ENCODE results near the gene BBOF1. TPM values are rescaled to one million over a fixed set of nuclear protein-coding genes. Genes with fewer than 3 reads are reported as not detected.
A peak's percentile ranks its signal among the peaks of the same experiment; 100 is the strongest.

BBOF1 gene
- total RNA-seq, 1 donor from 2014 or later: 5.6 TPM

- Histone ChIP-seq H3K36me3 (peaks cover 0 to 7% of the 10 kb centered on the region in 2 donors), H3K27ac (no peak overlapping the region), H3K27me3 (no peaks in the 10 kb centered on the region), H3K9me3 (no peaks in the 10 kb centered on the region), H3K4me3 (no peak overlapping the region), H3K4me1 (peaks cover 8% of the 10 kb centered on the region)
- DNase-seq (ENCODE audit: extremely low spot score in 2 of 2): no peak
- TF ChIP-seq CTCF (IDR thresholded peaks at IDR 0.05) (no peak), POLR2AphosphoS5 (IDR thresholded peaks at IDR 0.05; ENCODE audit: insufficient read depth in 1 of 2, low read depth in 1 of 2) (no peak), POLR2A (IDR thresholded peaks at IDR 0.05) (no peak)
- intact Hi-C loops (cut with DNase I): no loop called here
These were observed 4.8 kb upstream of the BBOF1 start for GRCh38 chr14:74014299-74014698.

GRCh38 chr14:74015176-74015575 lies 4.0 kb upstream of the BBOF1 start:
- intact Hi-C loops (cut with DNase I): no loop called here
- DNase-seq (ENCODE audit: extremely low spot score in 2 of 2): no peak
- Histone ChIP-seq H3K27me3 (no peaks in the 10 kb centered on the region), H3K36me3 (no peaks in the 10 kb centered on the region), H3K4me1 (peaks cover 16% of the 10 kb centered on the region), H3K4me3 (no peak overlapping the region), H3K9me3 (no peaks in the 10 kb centered on the region), H3K27ac (no peak overlapping the region)
- TF ChIP-seq CTCF (IDR thresholded peaks at IDR 0.05): no peak
- no peak for TF ChIP-seq POLR2AphosphoS5 (IDR thresholded peaks at IDR 0.05; ENCODE audit: insufficient read depth in 1 of 2, low read depth in 1 of 2)
- TF ChIP-seq POLR2A (IDR thresholded peaks at IDR 0.05): no peak

- H3K4me3 ChIP-seq: no peak overlapping the region
- no peak overlapping the region for H3K27ac ChIP-seq
- H3K36me3 ChIP-seq: no peaks in the 10 kb centered on the region
- H3K9me3 ChIP-seq: no peaks in the 10 kb centered on the region
- TF ChIP-seq POLR2AphosphoS5 (IDR thresholded peaks at IDR 0.05; ENCODE audit: insufficient read depth in 1 of 2, low read depth in 1 of 2) (no peak), POLR2A (IDR thresholded peaks at IDR 0.05) (no peak), CTCF (IDR thresholded peaks at IDR 0.05) (no peak)
- peaks cover 16% of the 10 kb centered on the region for H3K4me1 ChIP-seq
- no peak for DNase-seq (ENCODE audit: extremely low spot score in 2 of 2)
- H3K27me3 ChIP-seq: no peaks in the 10 kb centered on the region
- intact Hi-C loops (cut with DNase I): no loop called here
These were observed 3.2 kb upstream of the BBOF1 start for GRCh38 chr14:74015963-74016362.

- Histone ChIP-seq H3K36me3 (no peaks in the 10 kb centered on the region), H3K9me3 (no peaks in the 10 kb centered on the region), H3K4me3 (peak overlapping the region; percentile 60 to 79), H3K27ac (peak overlapping the region; percentile 93), H3K27me3 (no peaks in the 10 kb centered on the region), H3K4me1 (peaks cover 16% of the 10 kb centered on the region)
- intact Hi-C loops (cut with DNase I): no loop called here
- no peak for DNase-seq (ENCODE audit: extremely low spot score in 2 of 2)
- TF ChIP-seq POLR2AphosphoS5 (IDR thresholded peaks at IDR 0.05; ENCODE audit: insufficient read depth in 1 of 2, low read depth in 1 of 2) (peak in 1 of 2 donors; percentile 46), POLR2A (IDR thresholded peaks at IDR 0.05) (no peak), CTCF (IDR thresholded peaks at IDR 0.05) (no peak)
These were observed 969 bp upstream of the BBOF1 start for GRCh38 chr14:74018174-74018585.

- H3K27ac ChIP-seq: peak overlapping the region; percentile 75
- peaks cover 16% of the 10 kb centered on the region for H3K4me1 ChIP-seq
- no peak for TF ChIP-seq POLR2A (IDR thresholded peaks at IDR 0.05)
- TF ChIP-seq CTCF (IDR thresholded peaks at IDR 0.05): no peak
- TF ChIP-seq POLR2AphosphoS5 (IDR thresholded peaks at IDR 0.05; ENCODE audit: insufficient read depth in 1 of 2, low read depth in 1 of 2): no peak
- intact Hi-C loops (cut with DNase I): no loop called here
- H3K9me3 ChIP-seq: no peaks in the 10 kb centered on the region
- no peaks in the 10 kb centered on the region for H3K27me3 ChIP-seq
- DNase-seq (ENCODE audit: extremely low spot score in 2 of 2): peak in 1 of 2 donors; percentile 89
- peak overlapping the region; percentile 60 to 79 for H3K4me3 ChIP-seq
- H3K36me3 ChIP-seq: no peaks in the 10 kb centered on the region
These were observed 424 bp downstream of the BBOF1 start for GRCh38 chr14:74019408-74020137.
